OCI-LY3 (cell line): ENCODE results near the gene MAP3K3.

Source experiments
- EZH2phosphoT487 ChIP-seq: fragments of 200-600 bp; shearing (Covaris generic); IDR thresholded peaks from 2 replicates; pipeline ENCODE4 v1.6.1; 2018; ENCODE audit warnings: antibody characterized with exemption, mixed run types, low read depth
- TF ChIP-seq, protein P1 (sequence below): fragments of 200-600, 300-600 bp; sonication (generic); IDR thresholded peaks from 2 replicates; pipeline ENCODE4 v1.5.1; 2014; ENCODE audit warnings: antibody characterized with exemption, low read length, low read depth

DNA sequence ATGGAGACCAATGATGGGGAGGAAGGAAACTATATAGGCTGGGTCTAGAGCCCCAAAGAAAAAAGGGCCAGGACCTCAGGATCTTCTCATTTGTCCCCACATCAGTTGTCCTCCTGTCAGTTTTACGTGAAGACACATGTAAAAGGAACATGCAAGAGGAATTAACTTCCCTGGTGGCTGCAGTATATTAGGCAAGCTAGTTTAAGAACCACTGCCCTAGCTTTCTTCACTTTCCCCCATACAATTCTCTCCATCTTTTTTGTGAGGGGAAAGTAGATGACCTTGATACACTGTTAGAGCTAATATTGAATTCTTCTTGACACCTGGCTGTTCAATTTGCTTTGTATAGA, 2.3 kb downstream of the MAP3K3 start:
- TF ChIP-seq, protein P1, sequence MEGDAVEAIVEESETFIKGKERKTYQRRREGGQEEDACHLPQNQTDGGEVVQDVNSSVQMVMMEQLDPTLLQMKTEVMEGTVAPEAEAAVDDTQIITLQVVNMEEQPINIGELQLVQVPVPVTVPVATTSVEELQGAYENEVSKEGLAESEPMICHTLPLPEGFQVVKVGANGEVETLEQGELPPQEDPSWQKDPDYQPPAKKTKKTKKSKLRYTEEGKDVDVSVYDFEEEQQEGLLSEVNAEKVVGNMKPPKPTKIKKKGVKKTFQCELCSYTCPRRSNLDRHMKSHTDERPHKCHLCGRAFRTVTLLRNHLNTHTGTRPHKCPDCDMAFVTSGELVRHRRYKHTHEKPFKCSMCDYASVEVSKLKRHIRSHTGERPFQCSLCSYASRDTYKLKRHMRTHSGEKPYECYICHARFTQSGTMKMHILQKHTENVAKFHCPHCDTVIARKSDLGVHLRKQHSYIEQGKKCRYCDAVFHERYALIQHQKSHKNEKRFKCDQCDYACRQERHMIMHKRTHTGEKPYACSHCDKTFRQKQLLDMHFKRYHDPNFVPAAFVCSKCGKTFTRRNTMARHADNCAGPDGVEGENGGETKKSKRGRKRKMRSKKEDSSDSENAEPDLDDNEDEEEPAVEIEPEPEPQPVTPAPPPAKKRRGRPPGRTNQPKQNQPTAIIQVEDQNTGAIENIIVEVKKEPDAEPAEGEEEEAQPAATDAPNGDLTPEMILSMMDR, result no peak
- no peak for TF ChIP-seq EZH2phosphoT487
